HG02973 (cell line): Measurements from ENCODE around the gene ADORA1.

Experiments
- ATAC-seq: cut with Tn5 transposase; IDR thresholded peaks from one replicate; pipeline ENCODE4 v1.9.1; 2021; ENCODE audit warnings: moderate library complexity; ENCODE audit not compliant: unreplicated experiment

ADORA1 gene

GRCh38 chr1:203171341-203172183, 44.0 kb downstream of the ADORA1 start:
- no peak for ATAC-seq

GRCh38 chr1:203172184-203173010, 44.9 kb downstream of the ADORA1 start:
- ATAC-seq = no peak

GRCh38 chr1:203173011-203173555, 45.6 kb downstream of the ADORA1 start:
- no peak for ATAC-seq

GRCh38 chr1:203173566-203173965, 46.0 kb downstream of the ADORA1 start:
- ATAC-seq = peak; percentile 66

GRCh38 chr1:203174324-203174985, 46.9 kb downstream of the ADORA1 start:
- no peak for ATAC-seq

- no peak for ATAC-seq
Observed at GRCh38 chr1:203175237-203175826, 47.8 kb downstream of the ADORA1 start, which contains the start of gene MYBPH. TSS of gene MYBPH (minus strand) at chr1:203175826. CDS start at chr1:203175755, 71 bp downstream.

GRCh38 chr1:203175827-203176241, 48.3 kb downstream of the ADORA1 start:
- ATAC-seq = no peak

GRCh38 chr1:203176273-203177035, 48.9 kb downstream of the ADORA1 start:
- no peak for ATAC-seq

- no peak for ATAC-seq
Observed at GRCh38 chr1:203177036-203177405, 49.5 kb downstream of the ADORA1 start.

GRCh38 chr1:203177470-203178039, 50.0 kb downstream of the ADORA1 start:
- ATAC-seq = no peak

GRCh38 chr1:203178083-203178482, 50.6 kb downstream of the ADORA1 start:
- ATAC-seq = no peak

- no peak for ATAC-seq
Observed at GRCh38 chr1:203178821-203179666, 51.5 kb downstream of the ADORA1 start.

- ATAC-seq = no peak
Observed at GRCh38 chr1:203179667-203180005, 52.1 kb downstream of the ADORA1 start.

- ATAC-seq = no peak
Observed at GRCh38 chr1:203180611-203181330, 53.2 kb downstream of the ADORA1 start.

GRCh38 chr1:203181586-203182386, 54.3 kb downstream of the ADORA1 start:
- ATAC-seq = no peak

GRCh38 chr1:203182387-203182953, 54.9 kb downstream of the ADORA1 start:
- ATAC-seq = no peak

GRCh38 chr1:203183828-203184227, 56.3 kb downstream of the ADORA1 start:
- ATAC-seq = no peak
